Type B pancreatic cell (in vitro differentiated cells): Measurements from ENCODE around the gene S100G. TPM values are rescaled to one million over a fixed set of nuclear protein-coding genes. Genes with fewer than 3 reads are reported as not detected.

ENCODE experiments used
- DNase-seq: peaks from one replicate; pipeline ENCODE4 v3.0.0; 2021; ENCODE audit warnings: mixed read lengths; ENCODE audit not compliant: unreplicated experiment; ENCODE audit errors: extremely low spot score
- H3K27ac Mint-ChIP-seq: 2 replicates; pipeline ENCODE4 v1.8.0; 2021; ENCODE audit warnings: mild to moderate bottlenecking, mixed read lengths
- H3K27me3 Mint-ChIP-seq: 2 replicates; pipeline ENCODE4 v1.8.0; 2021; ENCODE audit warnings: mixed read lengths
- H3K36me3 Mint-ChIP-seq: 2 replicates; pipeline ENCODE4 v1.8.0; 2021; ENCODE audit warnings: mixed read lengths
- H3K4me1 Mint-ChIP-seq: one replicate; pipeline ENCODE4 v1.8.0; 2021; ENCODE audit warnings: mixed read lengths; ENCODE audit not compliant: unreplicated experiment
- H3K4me3 Mint-ChIP-seq: 2 replicates; pipeline ENCODE4 v1.8.0; 2021; ENCODE audit warnings: mild to moderate bottlenecking, mixed read lengths
- H3K9me3 Mint-ChIP-seq: 2 replicates; pipeline ENCODE4 v1.8.0; 2021; ENCODE audit warnings: mixed read lengths
- total RNA-seq: library from RNA; stranded (reverse); gene quantifications from 2 replicates; pipeline ENCODE4 v1.2.1, GENCODE V29; 2021; ENCODE audit warnings: low replicate concordance
- TF ChIP-seq, protein P1 (sequence below): fragments of 200-600 bp; sonication (generic); conservative IDR thresholded peaks from 2 replicates; pipeline ENCODE4 v1.5.0; 2021; ENCODE audit warnings: antibody characterized with exemption, mild to moderate bottlenecking

Gene S100G
- total RNA-seq, 1 donor from 2014 or later: 5.5 TPM

DNA sequence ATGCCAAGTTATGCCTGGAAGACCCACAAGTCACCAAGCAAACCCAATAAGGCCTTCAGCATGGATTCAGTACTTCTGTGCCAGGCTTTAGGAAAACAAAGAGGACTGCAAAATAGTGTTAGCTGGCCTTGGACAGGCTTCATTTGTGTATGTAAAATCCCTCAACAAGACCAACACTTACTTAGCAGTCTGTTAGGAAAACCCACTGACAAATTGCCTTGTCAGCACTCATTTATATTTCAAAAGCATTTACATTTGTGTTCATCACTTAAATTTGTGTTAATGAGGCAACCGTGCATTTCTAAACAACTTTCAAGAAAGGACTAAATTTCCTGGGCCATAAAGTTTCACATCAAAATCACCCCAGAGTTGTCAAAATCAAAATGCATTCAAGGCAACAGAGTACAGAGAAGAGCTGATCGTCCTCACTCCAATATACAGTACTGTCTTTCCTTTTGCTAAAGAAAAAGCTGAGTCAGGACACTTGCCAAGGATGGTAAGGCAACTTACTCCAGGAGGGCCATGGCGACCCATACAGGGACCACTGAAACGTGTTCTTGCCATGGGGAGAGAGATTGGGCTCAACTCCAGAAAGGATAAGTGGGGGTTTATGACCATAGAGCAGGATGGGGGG lies 1.6 kb downstream of the S100G start:
- Mint-ChIP-seq H3K27ac (no peak overlapping the region), H3K27me3 (no peaks in the 10 kb centered on the region), H3K4me1 (peaks cover 33% of the 10 kb centered on the region), H3K9me3 (no peaks in the 10 kb centered on the region), H3K4me3 (no peak overlapping the region), H3K36me3 (peaks cover 29% of the 10 kb centered on the region)
- DNase-seq: no peak
- TF ChIP-seq, protein P1, sequence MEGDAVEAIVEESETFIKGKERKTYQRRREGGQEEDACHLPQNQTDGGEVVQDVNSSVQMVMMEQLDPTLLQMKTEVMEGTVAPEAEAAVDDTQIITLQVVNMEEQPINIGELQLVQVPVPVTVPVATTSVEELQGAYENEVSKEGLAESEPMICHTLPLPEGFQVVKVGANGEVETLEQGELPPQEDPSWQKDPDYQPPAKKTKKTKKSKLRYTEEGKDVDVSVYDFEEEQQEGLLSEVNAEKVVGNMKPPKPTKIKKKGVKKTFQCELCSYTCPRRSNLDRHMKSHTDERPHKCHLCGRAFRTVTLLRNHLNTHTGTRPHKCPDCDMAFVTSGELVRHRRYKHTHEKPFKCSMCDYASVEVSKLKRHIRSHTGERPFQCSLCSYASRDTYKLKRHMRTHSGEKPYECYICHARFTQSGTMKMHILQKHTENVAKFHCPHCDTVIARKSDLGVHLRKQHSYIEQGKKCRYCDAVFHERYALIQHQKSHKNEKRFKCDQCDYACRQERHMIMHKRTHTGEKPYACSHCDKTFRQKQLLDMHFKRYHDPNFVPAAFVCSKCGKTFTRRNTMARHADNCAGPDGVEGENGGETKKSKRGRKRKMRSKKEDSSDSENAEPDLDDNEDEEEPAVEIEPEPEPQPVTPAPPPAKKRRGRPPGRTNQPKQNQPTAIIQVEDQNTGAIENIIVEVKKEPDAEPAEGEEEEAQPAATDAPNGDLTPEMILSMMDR: no peak

DNA sequence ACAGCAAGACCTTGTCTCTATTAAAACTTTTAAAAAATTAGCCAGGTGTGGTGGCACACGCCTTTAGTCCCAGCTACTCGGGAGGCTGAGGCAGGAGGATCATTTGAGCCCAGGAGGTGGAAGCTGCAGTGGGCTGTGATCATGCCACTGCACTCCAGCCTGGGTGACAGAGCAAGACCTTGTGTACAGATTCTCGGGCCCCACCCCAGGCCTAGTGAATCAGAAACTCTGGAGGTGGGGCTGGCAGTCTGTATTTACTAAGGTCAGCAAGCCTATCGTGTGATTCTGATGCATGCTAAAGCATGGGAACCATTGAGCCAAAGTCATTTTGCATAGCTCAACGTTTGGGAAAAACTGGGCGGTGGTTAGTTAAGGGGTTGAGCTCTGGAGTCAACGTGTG lies 3.5 kb downstream of the S100G start:
- peaks cover 21% of the 10 kb centered on the region for H3K4me1 Mint-ChIP-seq
- TF ChIP-seq, protein P1: no peak
- no peaks in the 10 kb centered on the region for H3K9me3 Mint-ChIP-seq
- no peak overlapping the region for H3K4me3 Mint-ChIP-seq
- peaks cover 31% of the 10 kb centered on the region for H3K36me3 Mint-ChIP-seq
- H3K27me3 Mint-ChIP-seq: no peaks in the 10 kb centered on the region
- DNase-seq: no peak
- H3K27ac Mint-ChIP-seq: no peak overlapping the region

DNA sequence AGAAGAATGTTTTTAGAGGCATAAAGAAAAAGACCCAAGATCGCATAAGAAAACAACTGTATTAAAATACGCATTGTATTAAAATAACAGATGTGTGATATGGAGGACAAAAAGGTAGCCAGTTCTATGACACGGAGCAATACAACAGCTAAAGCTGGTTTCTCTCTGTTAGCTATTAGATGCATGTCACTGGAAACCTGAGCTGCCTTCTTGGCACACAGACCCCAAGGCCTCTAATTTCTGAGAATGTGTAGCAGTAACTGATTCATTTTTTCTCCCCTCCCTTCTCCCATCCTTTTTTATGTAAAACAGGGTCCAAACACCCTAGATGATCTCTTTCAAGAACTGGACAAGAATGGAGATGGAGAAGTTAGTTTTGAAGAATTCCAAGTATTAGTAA lies 4.1 kb downstream of the S100G start:
- H3K4me1 Mint-ChIP-seq: peaks cover 15% of the 10 kb centered on the region
- H3K36me3 Mint-ChIP-seq: peaks cover 28% of the 10 kb centered on the region
- TF ChIP-seq, protein P1: no peak
- no peaks in the 10 kb centered on the region for H3K27me3 Mint-ChIP-seq
- DNase-seq: no peak
- no peaks in the 10 kb centered on the region for H3K9me3 Mint-ChIP-seq
- H3K4me3 Mint-ChIP-seq: no peak overlapping the region
- H3K27ac Mint-ChIP-seq: peak overlapping the region; percentile 7

DNA sequence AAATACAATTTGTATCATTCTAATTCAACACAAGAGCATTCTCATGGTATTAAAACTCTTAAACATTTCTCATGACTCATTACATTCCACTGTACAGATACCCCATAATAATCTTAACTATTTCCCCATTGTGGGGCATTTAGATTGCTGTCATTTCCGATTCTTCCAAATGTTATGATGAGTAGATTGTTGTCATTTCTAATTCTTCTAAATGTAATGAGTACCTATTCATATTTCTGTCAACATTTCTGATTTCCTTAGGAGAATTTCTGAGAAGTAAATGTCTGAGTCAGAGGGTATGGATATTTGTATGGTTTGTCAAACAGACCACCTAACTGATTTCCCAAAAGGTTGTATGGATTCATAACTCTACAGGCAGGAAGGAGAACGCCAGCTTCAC lies 8.3 kb downstream of the S100G start:
- no peak for DNase-seq
- Mint-ChIP-seq H3K9me3 (no peaks in the 10 kb centered on the region), H3K27ac (no peak overlapping the region), H3K27me3 (no peaks in the 10 kb centered on the region), H3K4me1 (peaks cover 23% of the 10 kb centered on the region), H3K4me3 (no peak overlapping the region), H3K36me3 (peaks cover 38% of the 10 kb centered on the region)
- TF ChIP-seq, protein P1: no peak

DNA sequence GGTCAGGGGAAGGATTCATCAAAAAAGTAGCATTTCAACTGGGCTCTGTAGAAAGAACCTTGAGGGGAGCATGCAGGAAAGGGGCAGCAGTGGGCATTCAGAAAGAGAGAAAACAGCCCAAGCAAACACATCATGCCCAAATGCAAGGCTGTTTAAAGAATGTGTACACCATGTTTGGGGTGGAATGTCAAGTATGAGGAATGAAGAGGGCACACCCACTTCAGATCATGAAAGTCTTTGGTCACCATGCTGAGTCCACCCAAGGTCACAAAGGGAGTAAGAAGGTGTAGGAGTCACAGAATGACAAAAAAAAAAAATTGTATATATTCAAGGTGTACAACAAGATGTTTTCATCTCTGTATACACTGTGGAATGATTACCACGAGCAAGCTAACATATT lies 9.4 kb downstream of the S100G start:
- DNase-seq: no peak
- Mint-ChIP-seq H3K4me3 (no peak overlapping the region), H3K27me3 (no peaks in the 10 kb centered on the region), H3K4me1 (peaks cover 22% of the 10 kb centered on the region), H3K36me3 (peaks cover 41% of the 10 kb centered on the region), H3K9me3 (no peaks in the 10 kb centered on the region), H3K27ac (no peak overlapping the region)
- TF ChIP-seq, protein P1: no peak

DNA sequence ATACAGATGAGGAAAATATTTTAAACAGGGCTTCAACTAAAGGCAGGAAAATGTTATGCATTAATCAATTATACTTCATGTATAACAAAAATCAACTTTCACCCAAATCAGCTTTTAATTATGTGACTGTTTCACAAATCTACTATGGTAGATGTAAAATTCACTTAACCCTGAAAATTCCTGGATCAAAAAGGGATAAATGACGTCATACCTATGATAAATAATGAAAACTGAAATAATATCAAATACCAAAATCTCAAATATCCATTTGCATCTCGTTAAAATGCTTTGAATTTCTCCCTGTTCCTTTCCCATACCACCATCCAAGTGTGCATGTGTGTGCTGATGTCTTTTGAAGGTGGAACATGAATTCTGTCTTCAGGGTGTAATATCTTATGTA lies 11.5 kb downstream of the S100G start:
- no peak for DNase-seq
- H3K4me1 Mint-ChIP-seq: peaks cover 29% of the 10 kb centered on the region
- H3K27me3 Mint-ChIP-seq: no peaks in the 10 kb centered on the region
- no peak overlapping the region for H3K27ac Mint-ChIP-seq
- H3K9me3 Mint-ChIP-seq: no peaks in the 10 kb centered on the region
- no peak overlapping the region for H3K4me3 Mint-ChIP-seq
- TF ChIP-seq, protein P1: no peak
- peaks cover 51% of the 10 kb centered on the region for H3K36me3 Mint-ChIP-seq
